Endothelial cell of umbilical vein (primary cell): ENCODE data around the gene ROMO1. TPM values are rescaled to one million over a fixed set of nuclear protein-coding genes. Genes with fewer than 3 reads are reported as not detected.
"Not testable (repeated sequence)": the region's sequence is repeated elsewhere in the genome, so short reads cannot be mapped to it uniquely, and the experiment has no call there.

Experiments
- BruUV-seq: library from RNA; stranded (reverse); fragments of 400-500 nt; replicated peaks from 2 replicates; lab custom pipeline; 2021; lab: Mats Ljungman, UMichigan
- CTCF ChIA-PET: fragments of 300-600, 350-600 bp; sonication (Branson Sonifier 250); formaldehyde crosslinking; loops from one replicate; lab custom pipeline; 2021; ENCODE audit warnings: antibody characterized with exemption, inconsistent platforms; lab: Charles Lee
- POLR2A ChIA-PET: fragments of 300-600, 350-600 bp; sonication (Branson Sonifier 250); formaldehyde crosslinking; loops from one replicate; lab custom pipeline; 2021; ENCODE audit warnings: antibody characterized with exemption, inconsistent platforms; lab: Charles Lee
- DNase-seq: peaks from one replicate; pipeline ENCODE4 v3.0.0-alpha.2; 2011; ENCODE audit warnings: low read depth, low spot score
- FAIRE-seq: peaks from 2 replicates; lab custom pipeline; 2011; peaks lifted over from hg19 to GRCh38; lab: Jason Lieb, UNC
- H2AFZ ChIP-seq: 2 replicates; pipeline ENCODE4 v1.6.0; 2012; ENCODE audit warnings: low read depth, low read length, control low read depth, inconsistent platforms
- H3K27ac ChIP-seq: 2 replicates; pipeline ENCODE4 v1.5.1; 2011; ENCODE audit warnings: low read depth, mild to moderate bottlenecking, control low read depth, low read length, moderate library complexity; ENCODE audit not compliant: insufficient read depth
- H3K27me3 ChIP-seq, 2 experiments: 2 replicates each; pipeline versions ENCODE4 v1.6.0 to v1.6.1; 2011; ENCODE audit warnings: low read length in 2 of 2, mixed read lengths in 1 of 2; ENCODE audit not compliant: control insufficient read depth in 2 of 2, insufficient read depth in 2 of 2
- H3K36me3 ChIP-seq, 2 experiments: 2 replicates in 1 of 2; 3 replicates in 1 of 2; pipeline ENCODE4 v1.5.1; 2011; ENCODE audit warnings: low read length in 2 of 2, mild to moderate bottlenecking in 1 of 2, moderate library complexity in 1 of 2; ENCODE audit not compliant: control insufficient read depth in 2 of 2, insufficient read depth in 2 of 2; ENCODE audit errors: extremely low read depth in 1 of 2
- H3K4me1 ChIP-seq: 3 replicates; pipeline ENCODE4 v1.5.1; 2011; ENCODE audit warnings: mild to moderate bottlenecking, low read length; ENCODE audit not compliant: control insufficient read depth, insufficient read depth; ENCODE audit errors: extremely low read depth
- H3K4me2 ChIP-seq: 2 replicates; pipeline ENCODE4 v1.6.1; 2011; ENCODE audit warnings: low read length, control low read depth, mixed read lengths; ENCODE audit not compliant: insufficient read depth
- H3K4me3 ChIP-seq, 3 experiments: fragments of 200-600 bp in 1 of 3; sonication (generic), shearing (Covaris generic) in 1 of 3; replicated peaks in 1 of 3; 2 replicates each; pipeline ENCODE4 v1.5.1; 2011 to 2016; ENCODE audit warnings: control low read depth in 3 of 3, low read length in 3 of 3, mild to moderate bottlenecking in 2 of 3, inconsistent platforms in 1 of 3, low read depth in 1 of 3, moderate library complexity in 1 of 3; ENCODE audit not compliant: insufficient read depth in 1 of 3
- H3K79me2 ChIP-seq: 2 replicates; pipeline ENCODE4 v1.6.0; 2012; ENCODE audit warnings: low read length, inconsistent platforms; ENCODE audit not compliant: control insufficient read depth, insufficient read depth
- H3K9ac ChIP-seq: replicated peaks from 2 replicates; pipeline ENCODE3; 2011; ENCODE audit warnings: low read length, control low read depth; ENCODE audit not compliant: insufficient read depth; ENCODE audit errors: extremely low read depth
- H3K9me1 ChIP-seq: replicated peaks from 3 replicates; pipeline ENCODE4 v1.6.0; 2011; ENCODE audit warnings: mild to moderate bottlenecking, low read length; ENCODE audit not compliant: control insufficient read depth, insufficient read depth; ENCODE audit errors: extremely low read depth
- H3K9me3 ChIP-seq: replicated peaks from 2 replicates; pipeline ENCODE4 v1.5.1; 2012; ENCODE audit warnings: low read length, inconsistent platforms; ENCODE audit not compliant: control insufficient read depth, insufficient read depth
- H4K20me1 ChIP-seq: replicated peaks from 2 replicates; pipeline ENCODE3; 2011; ENCODE audit warnings: mild to moderate bottlenecking, low read length; ENCODE audit not compliant: control insufficient read depth, insufficient read depth; ENCODE audit errors: extremely low read depth
- CTCF ChIP-seq, 2 donors: IDR thresholded peaks; 1 replicate in 1 of 2; 2 replicates in 1 of 2; pipeline ENCODE4 v1.5.1; 2011; ENCODE audit warnings: low read length in 2 of 2, mild to moderate bottlenecking in 2 of 2, moderate library complexity in 2 of 2, control low read depth in 1 of 2, inconsistent platforms in 1 of 2, low read depth in 1 of 2; ENCODE audit not compliant: insufficient read depth in 1 of 2; ENCODE audit errors: extremely low read depth in 1 of 2
- EZH2 ChIP-seq: IDR thresholded peaks from 2 replicates; pipeline ENCODE4 v1.6.1; 2012; ENCODE audit warnings: borderline replicate concordance, low read depth, mild to moderate bottlenecking, moderate library complexity, low read length, inconsistent platforms; ENCODE audit not compliant: severe bottlenecking
- FOS ChIP-seq: IDR thresholded peaks from 2 replicates; pipeline ENCODE4 v1.6.1; 2011; ENCODE audit warnings: mild to moderate bottlenecking, low read length, moderate library complexity, borderline replicate concordance; ENCODE audit not compliant: insufficient read depth
- GATA2 ChIP-seq: IDR thresholded peaks from 2 replicates; pipeline ENCODE4 v1.7.0; 2011; ENCODE audit warnings: low read depth, mild to moderate bottlenecking, moderate library complexity, mixed read lengths, low read length; ENCODE audit not compliant: insufficient read length, insufficient read depth
- JUN ChIP-seq: IDR thresholded peaks from 2 replicates; pipeline ENCODE4 v1.6.1; 2011; ENCODE audit warnings: borderline replicate concordance, low read depth; ENCODE audit not compliant: insufficient read length, insufficient read depth
- MYC ChIP-seq: IDR thresholded peaks from one replicate; pipeline ENCODE4 v1.6.1; 2011; ENCODE audit warnings: mild to moderate bottlenecking, low read depth, low read length
- POLR2A ChIP-seq: IDR thresholded peaks from 2 replicates; pipeline ENCODE4 v1.6.1; 2012; ENCODE audit warnings: low read depth, mild to moderate bottlenecking, control low read depth, low read length
- POLR2AphosphoS5 ChIP-seq: IDR thresholded peaks from 2 replicates; pipeline ENCODE4 v1.6.1; 2012; ENCODE audit warnings: low read depth, mild to moderate bottlenecking, control low read depth, low read length, moderate library complexity; ENCODE audit not compliant: insufficient read depth
- dilution Hi-C: fragments of 300-500 bp; cut with MboI; formaldehyde crosslinking; loops from one replicate; pipeline ENCODE4 v1.15.0; 2019; ENCODE audit warnings: low sequenced_read_pairs; ENCODE audit not compliant: extremely low pct_ligation_motif_present
- intact Hi-C: fragments of 100-400 bp; cut with micrococcal nuclease; formaldehyde crosslinking; loops from one replicate; pipeline ENCODE4 v1.10.0; 2022
- polyA plus RNA-seq, 4 experiments: library from polyadenylated mRNA; depleted of rRNA in 3 of 4; stranded (reverse) in 3 of 4; unstranded in 1 of 4; fragments of >200 nt; gene quantifications; 2 replicates each; pipeline versions ENCODE4 v1.2.1 to v1.2.3, GENCODE V29; 2011 to 2012; ENCODE audit warnings: missing spikeins in 1 of 4
- total RNA-seq: library from RNA; stranded (reverse); gene quantifications from 2 replicates; pipeline ENCODE4 v1.2.3, GENCODE V29; 2021
- TF ChIP-seq, protein P1 (sequence below): IDR thresholded peaks from 2 replicates; pipeline ENCODE4 v1.6.1; 2011; ENCODE audit not compliant: insufficient read depth, insufficient read length

ROMO1 gene
- total and polyA plus RNA-seq, 2 donors (not counting 3 experiments of a cell fraction or from before 2014, with no cell fraction given), result 174 to 1,099 TPM

GRCh38 chr20:35718321-35718720, 19.1 kb downstream of the ROMO1 start:
- FAIRE-seq, result not testable (repeated sequence)
- CTCF ChIA-PET, result interaction anchor here (0.9 to 1.0 kb wide), 2 partner anchors 12 to 22 kb away, joined by 3 to 5 read pairs; no protein-coding TSS in a partner anchor

GRCh38 chr20:35718972-35719635, 19.9 kb downstream of the ROMO1 start:
- H4K20me1 ChIP-seq, result peaks cover 13% of the 10 kb centered on the region
- no peak for DNase-seq
- peaks cover 83% of the 10 kb centered on the region for H3K79me2 ChIP-seq
- no peaks in the 10 kb centered on the region for H3K9me3 ChIP-seq
- POLR2A ChIA-PET, result interaction anchor here (0.7 to 1.7 kb wide), 5 partner anchors 10 to 92 kb away, joined by 3 to 5 read pairs (median 3); no protein-coding TSS in a partner anchor
- no peak overlapping the region for H3K4me2 ChIP-seq
- no peak overlapping the region for H2AFZ ChIP-seq
- no peaks in the 10 kb centered on the region for H3K4me1 ChIP-seq
- intact Hi-C loops (no loop called here), dilution Hi-C loops (no loop called here)
- H3K36me3 ChIP-seq, result peaks cover 51 to 60% of the 10 kb centered on the region in 2 experiments
- no TSS peak for BruUV-seq
- H3K27me3 ChIP-seq, result no peaks in the 10 kb centered on the region
- no peak overlapping the region for H3K9ac ChIP-seq
- TF ChIP-seq GATA2 (no peak), FOS (no peak), CTCF (IDR thresholded peaks at IDR 0.05; ENCODE audit: extremely low read depth in 1 of 2, insufficient read depth in 1 of 2, low read depth in 1 of 2, low read length in 2 of 2) (no peak), EZH2 (no peak), POLR2AphosphoS5 (no peak), POLR2A (no peak), MYC (no peak), JUN (no peak)
- TF ChIP-seq, protein P1, sequence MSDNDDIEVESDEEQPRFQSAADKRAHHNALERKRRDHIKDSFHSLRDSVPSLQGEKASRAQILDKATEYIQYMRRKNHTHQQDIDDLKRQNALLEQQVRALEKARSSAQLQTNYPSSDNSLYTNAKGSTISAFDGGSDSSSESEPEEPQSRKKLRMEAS, result no peak
- H3K9me1 ChIP-seq, result no peaks in the 10 kb centered on the region
- CTCF ChIA-PET, result interaction anchor here (0.9 to 1.2 kb wide), 4 partner anchors 12 to 23 kb away, joined by 3 to 5 read pairs (median 4); partner anchors contain the start of gene RBM39
- H3K4me3 ChIP-seq, result no peak overlapping the region
- no peak overlapping the region for H3K27ac ChIP-seq
- FAIRE-seq, result no peak

More at GRCh38 chr20:35718321-35718720, 19.1 kb downstream of the ROMO1 start:
- H3K27ac ChIP-seq, BruUV-seq, H3K9ac ChIP-seq, H3K4me3 ChIP-seq, H3K9me1 ChIP-seq, H3K27me3 ChIP-seq, H3K4me1 ChIP-seq, H3K9me3 ChIP-seq, H3K4me2 ChIP-seq, dilution Hi-C loops, DNase-seq, intact Hi-C loops, H2AFZ ChIP-seq: not testable (repeated sequence)
- POLR2A ChIA-PET, result interaction anchor here (1.3 to 1.7 kb wide), 3 partner anchors 10 to 17 kb away, joined by 3 to 5 read pairs (median 4); no protein-coding TSS in a partner anchor
- H3K79me2 ChIP-seq, result peaks cover 82% of the 10 kb centered on the region
- H4K20me1 ChIP-seq, result peaks cover 15% of the 10 kb centered on the region
- peaks cover 49 to 55% of the 10 kb centered on the region in 2 experiments for H3K36me3 ChIP-seq
